SIG-M5 treated with dmso at 0.1 percent for 504 hours (cell line): ENCODE data around the gene HOXD4.

ENCODE experiments used
- DNase-seq: peaks from one replicate; lab custom pipeline; 2025; ENCODE audit not compliant: unreplicated experiment; lab: John Stamatoyannopoulos, UW

HOXD4 gene

GRCh38 chr2:176170602-176171305 is 19.4 kb downstream of the HOXD4 start:
- DNase-seq: no peak

GRCh38 chr2:176171351-176172006 is 20.1 kb downstream of the HOXD4 start:
- DNase-seq: no peak

GRCh38 chr2:176172007-176172894 is 20.9 kb downstream of the HOXD4 start:
- no peak for DNase-seq

DNA sequence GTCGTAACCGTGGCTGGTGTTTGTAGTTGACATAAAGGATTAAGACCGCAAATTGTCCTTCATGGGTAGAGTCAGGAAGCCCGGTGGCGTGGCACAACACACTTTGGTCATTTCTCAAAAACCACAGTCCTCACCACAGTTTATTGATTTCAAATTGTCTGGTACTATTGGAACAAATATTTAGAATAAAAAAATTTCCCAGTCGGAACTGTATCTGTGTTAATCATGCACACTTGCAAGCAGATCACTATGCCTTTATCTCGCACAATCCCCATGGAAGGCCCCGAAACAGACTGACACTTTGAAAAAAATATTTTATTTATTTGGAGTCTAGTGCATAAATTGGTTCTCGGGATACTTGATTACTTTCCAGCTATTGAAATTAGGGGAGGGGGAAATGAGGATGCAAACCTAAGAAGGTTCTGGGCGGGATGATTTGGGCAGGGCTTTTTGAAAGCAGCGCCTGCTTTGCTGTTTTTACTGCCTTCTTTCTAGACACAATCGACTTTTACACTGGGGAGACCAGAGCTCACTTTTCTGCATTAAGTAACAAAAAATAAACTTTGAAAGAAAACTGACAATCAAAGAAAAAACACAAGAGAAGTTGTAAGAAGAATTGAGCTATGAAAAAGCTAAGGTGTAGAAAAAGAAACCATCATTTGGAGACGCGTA is 21.7 kb downstream of the HOXD4 start:
- DNase-seq: no peak

GRCh38 chr2:176173567-176174381 is 22.4 kb downstream of the HOXD4 start:
- DNase-seq: no peak

DNA sequence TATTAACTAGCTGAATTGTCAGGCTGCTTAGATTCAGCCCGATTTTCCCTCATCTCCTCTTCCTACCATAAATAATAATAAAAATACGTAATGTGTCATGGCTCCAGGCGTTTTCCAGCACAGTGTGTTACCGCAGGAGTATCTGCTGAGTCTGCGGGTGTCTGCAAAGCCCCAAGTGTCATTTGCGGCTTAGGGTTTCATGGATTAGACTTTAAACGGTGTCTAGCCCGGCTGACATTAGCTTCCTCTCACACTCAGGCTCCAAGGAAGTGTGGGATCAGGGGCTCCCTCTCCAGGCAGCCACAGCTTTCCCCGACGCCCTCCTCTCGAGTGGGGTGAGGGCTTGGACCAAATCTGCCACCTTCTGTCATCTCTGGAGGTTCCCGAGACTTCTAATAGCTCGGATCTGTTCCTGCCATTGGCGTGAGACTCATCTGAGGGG is 23.1 kb downstream of the HOXD4 start:
- DNase-seq: no peak

- DNase-seq: no peak
Observed at GRCh38 chr2:176174824-176175708, 23.7 kb downstream of the HOXD4 start.

GRCh38 chr2:176175709-176176607 is 24.6 kb downstream of the HOXD4 start:
- DNase-seq: no peak

- DNase-seq: no peak
Observed at GRCh38 chr2:176177580-176178037, 26.3 kb downstream of the HOXD4 start.

- DNase-seq: no peak
Observed at GRCh38 chr2:176178038-176178756, 26.8 kb downstream of the HOXD4 start.

- DNase-seq: no peak
Observed at GRCh38 chr2:176178757-176179295, 27.5 kb downstream of the HOXD4 start.

- DNase-seq: no peak
Observed at GRCh38 chr2:176181551-176181950, 30.2 kb downstream of the HOXD4 start.

DNA sequence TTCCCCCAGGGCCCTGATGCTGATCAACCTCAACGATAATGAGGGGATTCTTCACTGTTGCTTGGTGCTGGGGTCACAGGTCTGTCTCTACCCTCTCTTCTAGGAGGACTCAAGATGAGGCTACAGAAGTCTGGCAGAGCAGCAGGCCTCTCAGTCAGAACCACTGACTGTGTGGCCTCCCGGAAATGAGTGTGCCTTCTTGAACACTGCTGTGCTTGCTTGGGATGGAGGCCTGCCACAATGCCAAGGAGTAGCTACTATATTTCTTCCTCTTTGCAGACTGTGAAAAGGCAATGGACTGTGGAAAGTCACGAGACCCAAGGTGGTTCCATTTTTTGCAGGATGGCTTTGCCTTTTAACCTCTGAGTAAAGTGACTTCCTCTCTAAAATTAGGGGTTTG is 31.3 kb downstream of the HOXD4 start:
- DNase-seq: no peak

DNA sequence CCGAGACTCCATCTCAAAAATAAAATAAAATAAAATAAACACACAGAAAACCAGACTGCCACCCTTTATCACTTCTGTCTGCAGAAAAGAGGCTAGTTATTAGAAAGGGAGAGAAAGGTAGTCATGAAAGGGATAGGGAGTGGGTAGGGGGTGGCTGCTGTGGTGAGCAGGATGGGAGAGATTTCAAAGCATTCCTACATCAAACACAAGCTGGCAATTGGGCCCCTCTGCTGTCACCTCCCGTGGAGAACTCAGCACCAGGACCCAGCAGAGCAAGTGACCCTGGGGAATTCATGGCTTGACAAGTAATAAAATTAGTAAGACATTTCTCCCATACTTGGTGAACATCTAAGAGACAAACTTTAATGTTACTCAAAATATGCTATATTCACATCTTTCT is 33.4 kb downstream of the HOXD4 start:
- DNase-seq: no peak

DNA sequence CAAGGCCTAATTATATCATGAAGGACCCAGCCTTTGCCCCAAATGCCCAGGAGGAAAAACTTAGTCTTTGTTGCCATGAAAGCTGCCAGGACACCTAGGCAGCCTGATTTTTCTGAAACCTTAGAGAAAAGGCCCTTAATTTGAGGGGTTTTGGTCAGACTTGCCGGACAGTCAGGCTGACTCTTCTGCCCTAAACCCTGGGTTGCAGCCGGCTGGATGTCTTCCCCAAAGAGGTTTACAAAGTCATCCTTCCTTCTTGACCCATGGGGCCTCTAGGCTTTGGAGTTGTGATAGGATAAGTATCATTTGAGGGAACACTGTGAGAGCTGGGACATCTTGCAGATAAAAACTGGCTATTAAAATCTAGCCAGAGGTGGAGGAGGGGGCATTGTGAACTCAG is 34.7 kb downstream of the HOXD4 start:
- no peak for DNase-seq

DNA sequence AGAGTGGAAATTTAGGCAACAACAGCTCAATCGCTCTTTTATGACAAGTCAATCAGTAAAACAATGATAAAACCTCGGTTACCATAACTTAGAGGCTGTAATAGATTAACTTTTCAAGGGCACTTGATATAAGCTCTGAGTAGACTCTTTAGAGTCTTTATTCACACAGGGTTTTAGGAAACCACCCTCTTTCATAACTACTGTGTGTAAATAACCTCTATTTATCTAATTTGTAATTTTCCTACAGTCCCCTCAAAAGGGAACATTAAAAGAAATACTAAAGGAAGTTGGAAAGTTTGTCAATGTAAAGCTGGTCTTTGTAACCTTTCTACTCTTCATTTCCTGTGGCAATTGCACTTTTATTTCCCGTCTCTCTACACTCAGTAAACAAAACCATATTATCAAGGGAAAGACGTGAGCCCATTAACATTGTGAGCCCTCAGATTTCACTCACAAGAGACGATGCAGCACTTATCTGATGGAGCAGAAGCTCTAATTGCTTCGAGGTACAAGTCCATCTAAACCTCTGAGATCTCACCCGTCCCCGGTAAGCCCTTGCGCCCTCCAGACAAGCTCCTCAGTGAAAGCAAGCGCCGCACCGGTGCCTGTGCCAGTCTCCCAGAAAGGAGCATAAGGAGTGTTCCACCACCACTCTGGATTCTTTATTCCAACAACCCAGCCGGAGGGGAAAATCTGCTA is 36.0 kb downstream of the HOXD4 start:
- no peak for DNase-seq
